GM11168 (cell line): ENCODE data around the gene TCL1B.

Experiments
- in situ Hi-C: fragments of 300-500 bp; cut with MboI; formaldehyde crosslinking; loops from one replicate; pipeline ENCODE4 v1.12.0; 2022; ENCODE audit warnings: low sequenced_read_pairs; ENCODE audit not compliant: unreplicated experiment

The TCL1B gene

GRCh38 chr14:95685978-95686922, at the start of gene TCL1B:
TCL1B (plus strand) TSS chr14:95686426; CDS start chr14:95686468, 42 bp downstream.
- in situ Hi-C loops: loop anchor here (5.0 kb wide), 1 partner anchor 79 kb away; no protein-coding TSS in a partner anchor

- in situ Hi-C loops: no loop called here
These were observed 41.2 kb upstream of the TCL1B start for GRCh38 chr14:95644981-95645380.

GRCh38 chr14:95645389-95645996, 40.7 kb upstream of the TCL1B start:
- in situ Hi-C loops: no loop called here

GRCh38 chr14:95647926-95648325, 38.3 kb upstream of the TCL1B start:
- in situ Hi-C loops: no loop called here

- in situ Hi-C loops: no loop called here
These were observed 37.0 kb upstream of the TCL1B start for GRCh38 chr14:95649230-95649629.

GRCh38 chr14:95651028-95651427, 35.2 kb upstream of the TCL1B start:
- in situ Hi-C loops: no loop called here

- in situ Hi-C loops: no loop called here
These were observed 34.2 kb upstream of the TCL1B start for GRCh38 chr14:95651821-95652583.

- in situ Hi-C loops: no loop called here
These were observed 33.5 kb upstream of the TCL1B start for GRCh38 chr14:95652690-95653089.

- in situ Hi-C loops: no loop called here
These were observed 30.8 kb upstream of the TCL1B start for GRCh38 chr14:95655461-95655860.

GRCh38 chr14:95656634-95657033, 29.6 kb upstream of the TCL1B start:
- in situ Hi-C loops: no loop called here

GRCh38 chr14:95657454-95657853, 28.8 kb upstream of the TCL1B start:
- in situ Hi-C loops: no loop called here

GRCh38 chr14:95659293-95659989, 26.8 kb upstream of the TCL1B start:
- in situ Hi-C loops: no loop called here

GRCh38 chr14:95659990-95660385, 26.2 kb upstream of the TCL1B start:
- in situ Hi-C loops: no loop called here

GRCh38 chr14:95660651-95661515, 25.3 kb upstream of the TCL1B start:
- in situ Hi-C loops: no loop called here

- in situ Hi-C loops: no loop called here
These were observed 23.6 kb upstream of the TCL1B start for GRCh38 chr14:95662376-95663186.

- in situ Hi-C loops: no loop called here
These were observed 22.9 kb upstream of the TCL1B start for GRCh38 chr14:95663226-95663797.

- in situ Hi-C loops: no loop called here
These were observed 22.2 kb upstream of the TCL1B start for GRCh38 chr14:95664066-95664465.

- in situ Hi-C loops: no loop called here
These were observed 21.7 kb upstream of the TCL1B start for GRCh38 chr14:95664546-95664945.
